HEK293 (cell line): ENCODE measurements around the gene RBM14.

Experiments used
- GLI2 ChIP-seq: fragments of 450-650 bp; formaldehyde crosslinking; IDR thresholded peaks from 2 replicates; pipeline ENCODE4; 2017; ENCODE audit warnings: missing biosample characterization, missing genetic modification characterization, low read depth, borderline replicate concordance
- GLIS1 ChIP-seq: fragments of 450-650 bp; formaldehyde crosslinking; IDR thresholded peaks from 2 replicates; pipeline ENCODE4 v1.5.1; 2016; ENCODE audit warnings: missing biosample characterization, missing genetic modification characterization
- HOXA7 ChIP-seq: sonication (generic); formaldehyde crosslinking; IDR thresholded peaks from 2 replicates; pipeline ENCODE4 v1.8.1; 2022; ENCODE audit warnings: missing genetic modification reagents, borderline replicate concordance
- KLF1 ChIP-seq: fragments of 450-650 bp; formaldehyde crosslinking; IDR thresholded peaks from 2 replicates; pipeline ENCODE4 v1.5.1; 2016; ENCODE audit warnings: missing biosample characterization, missing genetic modification characterization
- SCRT2 ChIP-seq: fragments of 450-650 bp; formaldehyde crosslinking; IDR thresholded peaks from 2 replicates; pipeline ENCODE4 v1.5.1; 2016; ENCODE audit warnings: missing biosample characterization, missing genetic modification characterization
- TCF7L2 ChIP-seq: IDR thresholded peaks from 2 replicates; pipeline ENCODE4 v1.6.1; 2011; ENCODE audit warnings: low read depth, mild to moderate bottlenecking, inconsistent platforms, low read length, moderate library complexity, borderline replicate concordance
- ZNF132 ChIP-seq: fragments of 450-650 bp; formaldehyde crosslinking; IDR thresholded peaks from 2 replicates; pipeline ENCODE4 v1.5.1; 2017; ENCODE audit warnings: missing biosample characterization, missing genetic modification characterization, borderline replicate concordance
- ZNF140 ChIP-seq: fragments of 450-650 bp; formaldehyde crosslinking; IDR thresholded peaks from 2 replicates; pipeline ENCODE4 v1.5.1; 2016; ENCODE audit warnings: missing biosample characterization, missing genetic modification characterization
- ZNF155 ChIP-seq: fragments of 450-650 bp; formaldehyde crosslinking; IDR thresholded peaks from 2 replicates; pipeline ENCODE4 v1.5.1; 2016; ENCODE audit warnings: missing biosample characterization, missing genetic modification characterization
- ZNF16 ChIP-seq: fragments of 450-650 bp; formaldehyde crosslinking; IDR thresholded peaks from 2 replicates; pipeline ENCODE4 v1.5.1; 2016; ENCODE audit warnings: low read depth, missing biosample characterization, missing genetic modification characterization
- ZNF19 ChIP-seq: fragments of 450-650 bp; formaldehyde crosslinking; IDR thresholded peaks from 2 replicates; pipeline ENCODE4; 2016; ENCODE audit warnings: missing biosample characterization, missing genetic modification characterization, low read depth
- ZNF214 ChIP-seq: fragments of 450-650 bp; formaldehyde crosslinking; IDR thresholded peaks from 2 replicates; pipeline ENCODE4 v1.5.1; 2017; ENCODE audit warnings: missing biosample characterization, mild to moderate bottlenecking, missing genetic modification characterization, borderline replicate concordance
- ZNF350 ChIP-seq: fragments of 450-650 bp; formaldehyde crosslinking; IDR thresholded peaks from 2 replicates; pipeline ENCODE4 v1.5.0; 2017; ENCODE audit warnings: missing biosample characterization, mild to moderate bottlenecking, missing genetic modification characterization
- ZNF426 ChIP-seq: fragments of 450-650 bp; formaldehyde crosslinking; IDR thresholded peaks from 2 replicates; pipeline ENCODE4 v1.5.1; 2017; ENCODE audit warnings: missing biosample characterization, missing genetic modification characterization, mild to moderate bottlenecking, inconsistent platforms, moderate library complexity
- ZNF529 ChIP-seq: fragments of 450-650 bp; formaldehyde crosslinking; IDR thresholded peaks from 2 replicates; pipeline ENCODE4 v1.5.1; 2017; ENCODE audit warnings: missing genetic modification characterization, missing biosample characterization; ENCODE audit not compliant: insufficient replicate concordance
- ZNF549 ChIP-seq: fragments of 450-650 bp; IDR thresholded peaks from 2 replicates; pipeline ENCODE4 v1.5.1; 2018; ENCODE audit warnings: missing biosample characterization, missing genetic modification characterization, mild to moderate bottlenecking, inconsistent platforms, moderate library complexity
- ZNF621 ChIP-seq: fragments of 450-650 bp; formaldehyde crosslinking; IDR thresholded peaks from 2 replicates; pipeline ENCODE4 v1.5.1; 2017; ENCODE audit warnings: missing biosample characterization, missing genetic modification characterization
- ZNF660 ChIP-seq: fragments of 450-650 bp; IDR thresholded peaks from 2 replicates; pipeline ENCODE4 v1.5.1; 2018; ENCODE audit warnings: missing biosample characterization, mild to moderate bottlenecking, missing genetic modification characterization
- ZNF677 ChIP-seq: fragments of 450-650 bp; IDR thresholded peaks from 2 replicates; pipeline ENCODE4 v1.5.0; 2018; ENCODE audit warnings: missing biosample characterization, mild to moderate bottlenecking, missing genetic modification characterization, moderate library complexity
- ZNF843 ChIP-seq: fragments of 450-650 bp; formaldehyde crosslinking; IDR thresholded peaks from 2 replicates; pipeline ENCODE4 v1.5.1; 2016; ENCODE audit warnings: missing biosample characterization, missing genetic modification characterization
- ZSCAN23 ChIP-seq: fragments of 450-650 bp; formaldehyde crosslinking; IDR thresholded peaks from 2 replicates; pipeline ENCODE4 v1.5.1; 2016; ENCODE audit warnings: missing biosample characterization, missing genetic modification characterization
- ZSCAN30 ChIP-seq: fragments of 450-650 bp; IDR thresholded peaks from 2 replicates; pipeline ENCODE4 v1.5.1; 2018; ENCODE audit warnings: missing biosample characterization, mild to moderate bottlenecking, missing genetic modification characterization, moderate library complexity
- TF ChIP-seq, protein P1 (sequence below): fragments of 450-650 bp; formaldehyde crosslinking; IDR thresholded peaks from 2 replicates; pipeline ENCODE4 v1.5.1; 2017; ENCODE audit warnings: missing biosample characterization, missing genetic modification characterization
- TF ChIP-seq, protein P2 (sequence below): fragments of 450-650 bp; formaldehyde crosslinking; IDR thresholded peaks from 2 replicates; pipeline ENCODE4 v1.5.1; 2016; ENCODE audit warnings: missing biosample characterization, missing genetic modification characterization
- TF ChIP-seq, protein P3 (sequence below): fragments of 450-650 bp; formaldehyde crosslinking; IDR thresholded peaks from 2 replicates; pipeline ENCODE4 v1.5.1; 2016; ENCODE audit warnings: missing biosample characterization, missing genetic modification characterization
- TF ChIP-seq, protein P4 (sequence below): fragments of 450-650 bp; formaldehyde crosslinking; IDR thresholded peaks from 2 replicates; pipeline ENCODE4 v1.5.1; 2016; ENCODE audit warnings: missing biosample characterization, missing genetic modification characterization
- TF ChIP-seq, protein P5 (sequence below): fragments of 450-650 bp; formaldehyde crosslinking; IDR thresholded peaks from 2 replicates; pipeline ENCODE4 v1.5.1; 2016; ENCODE audit warnings: missing biosample characterization, missing genetic modification characterization
- TF ChIP-seq, protein P6 (sequence below): IDR thresholded peaks from 2 replicates; pipeline ENCODE4 v1.6.1; 2011; ENCODE audit warnings: mild to moderate bottlenecking, low read depth, low read length, borderline replicate concordance

Gene RBM14

DNA sequence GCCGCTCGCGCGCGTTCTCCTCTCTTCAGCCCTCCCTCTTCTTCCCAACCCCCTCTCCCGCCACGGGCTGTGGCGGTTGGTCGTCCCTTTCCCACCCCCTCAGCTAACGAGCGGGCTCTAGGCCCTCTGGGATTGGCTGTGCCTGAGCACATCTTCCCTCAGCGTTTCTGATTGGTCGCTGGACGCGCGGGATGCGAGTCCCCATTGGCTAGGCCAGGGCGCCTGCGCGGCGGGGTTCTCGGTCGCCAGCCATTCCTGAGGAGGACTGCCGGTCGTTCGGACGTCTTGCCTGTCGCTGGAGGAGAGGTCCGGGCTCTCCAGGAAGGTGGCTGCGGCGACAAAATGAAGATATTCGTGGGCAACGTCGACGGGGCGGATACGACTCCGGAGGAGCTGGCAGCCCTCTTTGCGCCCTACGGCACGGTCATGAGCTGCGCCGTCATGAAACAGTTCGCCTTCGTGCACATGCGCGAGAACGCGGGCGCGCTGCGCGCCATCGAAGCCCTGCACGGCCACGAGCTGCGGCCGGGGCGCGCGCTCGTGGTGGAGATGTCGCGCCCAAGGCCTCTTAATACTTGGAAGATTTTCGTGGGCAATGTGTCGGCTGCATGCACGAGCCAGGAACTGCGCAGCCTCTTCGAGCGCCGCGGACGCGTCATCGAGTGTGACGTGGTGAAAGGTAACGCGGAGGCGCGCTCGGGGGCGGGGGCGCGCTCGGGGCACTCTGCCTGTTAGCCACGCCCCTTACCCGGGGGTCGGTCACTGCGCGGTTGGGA lies at the start of gene RBM14 (continued):
- TF ChIP-seq, protein P1, sequence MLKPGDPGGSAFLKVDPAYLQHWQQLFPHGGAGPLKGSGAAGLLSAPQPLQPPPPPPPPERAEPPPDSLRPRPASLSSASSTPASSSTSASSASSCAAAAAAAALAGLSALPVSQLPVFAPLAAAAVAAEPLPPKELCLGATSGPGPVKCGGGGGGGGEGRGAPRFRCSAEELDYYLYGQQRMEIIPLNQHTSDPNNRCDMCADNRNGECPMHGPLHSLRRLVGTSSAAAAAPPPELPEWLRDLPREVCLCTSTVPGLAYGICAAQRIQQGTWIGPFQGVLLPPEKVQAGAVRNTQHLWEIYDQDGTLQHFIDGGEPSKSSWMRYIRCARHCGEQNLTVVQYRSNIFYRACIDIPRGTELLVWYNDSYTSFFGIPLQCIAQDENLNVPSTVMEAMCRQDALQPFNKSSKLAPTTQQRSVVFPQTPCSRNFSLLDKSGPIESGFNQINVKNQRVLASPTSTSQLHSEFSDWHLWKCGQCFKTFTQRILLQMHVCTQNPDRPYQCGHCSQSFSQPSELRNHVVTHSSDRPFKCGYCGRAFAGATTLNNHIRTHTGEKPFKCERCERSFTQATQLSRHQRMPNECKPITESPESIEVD = no peak
- no peak for TF ChIP-seq SCRT2
- no peak for TF ChIP-seq ZNF214
- no peak; the same call in 1 of the 2 replicates for TF ChIP-seq ZNF426 (tag by site-specific recombination)
- TF ChIP-seq, protein P2, sequence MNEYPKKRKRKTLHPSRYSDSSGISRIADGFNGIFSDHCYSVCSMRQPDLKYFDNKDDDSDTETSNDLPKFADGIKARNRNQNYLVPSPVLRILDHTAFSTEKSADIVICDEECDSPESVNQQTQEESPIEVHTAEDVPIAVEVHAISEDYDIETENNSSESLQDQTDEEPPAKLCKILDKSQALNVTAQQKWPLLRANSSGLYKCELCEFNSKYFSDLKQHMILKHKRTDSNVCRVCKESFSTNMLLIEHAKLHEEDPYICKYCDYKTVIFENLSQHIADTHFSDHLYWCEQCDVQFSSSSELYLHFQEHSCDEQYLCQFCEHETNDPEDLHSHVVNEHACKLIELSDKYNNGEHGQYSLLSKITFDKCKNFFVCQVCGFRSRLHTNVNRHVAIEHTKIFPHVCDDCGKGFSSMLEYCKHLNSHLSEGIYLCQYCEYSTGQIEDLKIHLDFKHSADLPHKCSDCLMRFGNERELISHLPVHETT = no peak
- TF ChIP-seq ZNF529 (tag by site-specific recombination) = no peak
- no peak for TF ChIP-seq ZNF677 (tag by site-specific recombination)
- TF ChIP-seq ZNF621 = no peak
- no peak for TF ChIP-seq GLI2 (tag by site-specific recombination)
- TF ChIP-seq ZNF132 (tag by site-specific recombination) = no peak
- no peak for TF ChIP-seq ZNF140 (tag by site-specific recombination)
- TF ChIP-seq HOXA7 (CRISPR knock-in tag) = no peak
- no peak for TF ChIP-seq ZNF549
- 0 out of 2 replicates have a peak, but pooled peaks have one; percentile 37 for TF ChIP-seq ZSCAN30 (tag by site-specific recombination)
- no peak for TF ChIP-seq ZNF155 (tag by site-specific recombination)
- 0 out of 2 replicates have a peak, but pooled peaks have one; percentile 9 for TF ChIP-seq ZNF843
- TF ChIP-seq, protein P3, sequence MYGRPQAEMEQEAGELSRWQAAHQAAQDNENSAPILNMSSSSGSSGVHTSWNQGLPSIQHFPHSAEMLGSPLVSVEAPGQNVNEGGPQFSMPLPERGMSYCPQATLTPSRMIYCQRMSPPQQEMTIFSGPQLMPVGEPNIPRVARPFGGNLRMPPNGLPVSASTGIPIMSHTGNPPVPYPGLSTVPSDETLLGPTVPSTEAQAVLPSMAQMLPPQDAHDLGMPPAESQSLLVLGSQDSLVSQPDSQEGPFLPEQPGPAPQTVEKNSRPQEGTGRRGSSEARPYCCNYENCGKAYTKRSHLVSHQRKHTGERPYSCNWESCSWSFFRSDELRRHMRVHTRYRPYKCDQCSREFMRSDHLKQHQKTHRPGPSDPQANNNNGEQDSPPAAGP (tag by site-specific recombination) = peak; percentile 21; the same call in 1 of the 2 replicates
- TF ChIP-seq, protein P4, sequence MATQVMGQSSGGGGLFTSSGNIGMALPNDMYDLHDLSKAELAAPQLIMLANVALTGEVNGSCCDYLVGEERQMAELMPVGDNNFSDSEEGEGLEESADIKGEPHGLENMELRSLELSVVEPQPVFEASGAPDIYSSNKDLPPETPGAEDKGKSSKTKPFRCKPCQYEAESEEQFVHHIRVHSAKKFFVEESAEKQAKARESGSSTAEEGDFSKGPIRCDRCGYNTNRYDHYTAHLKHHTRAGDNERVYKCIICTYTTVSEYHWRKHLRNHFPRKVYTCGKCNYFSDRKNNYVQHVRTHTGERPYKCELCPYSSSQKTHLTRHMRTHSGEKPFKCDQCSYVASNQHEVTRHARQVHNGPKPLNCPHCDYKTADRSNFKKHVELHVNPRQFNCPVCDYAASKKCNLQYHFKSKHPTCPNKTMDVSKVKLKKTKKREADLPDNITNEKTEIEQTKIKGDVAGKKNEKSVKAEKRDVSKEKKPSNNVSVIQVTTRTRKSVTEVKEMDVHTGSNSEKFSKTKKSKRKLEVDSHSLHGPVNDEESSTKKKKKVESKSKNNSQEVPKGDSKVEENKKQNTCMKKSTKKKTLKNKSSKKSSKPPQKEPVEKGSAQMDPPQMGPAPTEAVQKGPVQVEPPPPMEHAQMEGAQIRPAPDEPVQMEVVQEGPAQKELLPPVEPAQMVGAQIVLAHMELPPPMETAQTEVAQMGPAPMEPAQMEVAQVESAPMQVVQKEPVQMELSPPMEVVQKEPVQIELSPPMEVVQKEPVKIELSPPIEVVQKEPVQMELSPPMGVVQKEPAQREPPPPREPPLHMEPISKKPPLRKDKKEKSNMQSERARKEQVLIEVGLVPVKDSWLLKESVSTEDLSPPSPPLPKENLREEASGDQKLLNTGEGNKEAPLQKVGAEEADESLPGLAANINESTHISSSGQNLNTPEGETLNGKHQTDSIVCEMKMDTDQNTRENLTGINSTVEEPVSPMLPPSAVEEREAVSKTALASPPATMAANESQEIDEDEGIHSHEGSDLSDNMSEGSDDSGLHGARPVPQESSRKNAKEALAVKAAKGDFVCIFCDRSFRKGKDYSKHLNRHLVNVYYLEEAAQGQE (tag by site-specific recombination) = no peak
- no peak for TF ChIP-seq ZNF350 (tag by site-specific recombination)
- peak; percentile 22; the same call in 1 of the 2 replicates for TF ChIP-seq KLF1 (tag by site-specific recombination)
- peak; percentile 38; the same call in 1 of the 2 replicates for TF ChIP-seq GLIS1 (tag by site-specific recombination)
- no peak for TF ChIP-seq TCF7L2
- TF ChIP-seq, protein P5, sequence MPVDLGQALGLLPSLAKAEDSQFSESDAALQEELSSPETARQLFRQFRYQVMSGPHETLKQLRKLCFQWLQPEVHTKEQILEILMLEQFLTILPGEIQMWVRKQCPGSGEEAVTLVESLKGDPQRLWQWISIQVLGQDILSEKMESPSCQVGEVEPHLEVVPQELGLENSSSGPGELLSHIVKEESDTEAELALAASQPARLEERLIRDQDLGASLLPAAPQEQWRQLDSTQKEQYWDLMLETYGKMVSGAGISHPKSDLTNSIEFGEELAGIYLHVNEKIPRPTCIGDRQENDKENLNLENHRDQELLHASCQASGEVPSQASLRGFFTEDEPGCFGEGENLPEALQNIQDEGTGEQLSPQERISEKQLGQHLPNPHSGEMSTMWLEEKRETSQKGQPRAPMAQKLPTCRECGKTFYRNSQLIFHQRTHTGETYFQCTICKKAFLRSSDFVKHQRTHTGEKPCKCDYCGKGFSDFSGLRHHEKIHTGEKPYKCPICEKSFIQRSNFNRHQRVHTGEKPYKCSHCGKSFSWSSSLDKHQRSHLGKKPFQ = no peak
- TF ChIP-seq ZSCAN23 (tag by site-specific recombination) = no peak
- TF ChIP-seq ZNF19 (tag by site-specific recombination) = no peak
- no peak for TF ChIP-seq ZNF16
- TF ChIP-seq, protein P6, sequence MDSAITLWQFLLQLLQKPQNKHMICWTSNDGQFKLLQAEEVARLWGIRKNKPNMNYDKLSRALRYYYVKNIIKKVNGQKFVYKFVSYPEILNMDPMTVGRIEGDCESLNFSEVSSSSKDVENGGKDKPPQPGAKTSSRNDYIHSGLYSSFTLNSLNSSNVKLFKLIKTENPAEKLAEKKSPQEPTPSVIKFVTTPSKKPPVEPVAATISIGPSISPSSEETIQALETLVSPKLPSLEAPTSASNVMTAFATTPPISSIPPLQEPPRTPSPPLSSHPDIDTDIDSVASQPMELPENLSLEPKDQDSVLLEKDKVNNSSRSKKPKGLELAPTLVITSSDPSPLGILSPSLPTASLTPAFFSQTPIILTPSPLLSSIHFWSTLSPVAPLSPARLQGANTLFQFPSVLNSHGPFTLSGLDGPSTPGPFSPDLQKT = no peak
- no peak for TF ChIP-seq ZNF660 (tag by site-specific recombination)
